ENCODE results near the gene PHF13.

DNA sequence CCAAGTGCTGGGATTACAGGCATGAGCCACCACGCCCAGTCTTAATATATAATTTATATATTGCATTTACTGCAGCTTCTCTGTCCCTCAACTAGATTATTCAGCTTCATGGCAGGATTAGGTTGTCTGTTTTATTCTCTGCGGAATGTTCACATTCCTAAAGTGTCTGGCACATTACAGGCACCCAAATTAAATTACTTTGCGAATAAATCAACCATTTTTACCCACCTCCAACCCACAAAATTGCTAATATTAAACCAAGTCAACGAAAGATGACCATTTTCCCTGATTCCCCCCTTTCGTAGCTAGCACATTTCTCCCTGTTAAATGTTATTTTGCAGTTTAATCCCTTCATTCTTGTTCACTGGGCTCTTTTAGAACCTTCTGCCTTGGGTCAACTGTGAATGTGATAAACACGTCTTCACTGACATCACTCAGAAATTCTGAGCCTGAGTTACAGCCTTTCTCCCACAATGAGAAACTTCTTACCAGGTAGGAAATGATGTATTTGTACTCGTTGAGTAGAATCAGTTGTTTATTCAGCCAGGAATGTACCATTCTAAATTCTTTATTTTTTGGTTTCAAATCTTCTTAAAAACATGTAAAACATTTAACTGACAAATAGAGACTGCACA, 47.0 kb downstream of the PHF13 start:
- no peak for TF ChIP-seq SIN3A (IDR thresholded peaks at IDR 0.05; ENCODE audit: low read depth, low read length)
- no peak for TF ChIP-seq BHLHE40 (IDR thresholded peaks at IDR 0.05; ENCODE audit: borderline replicate concordance in 1 of 2, low read depth in 2 of 2, low read length in 1 of 2)
- TF ChIP-seq SREBF2 (IDR thresholded peaks at IDR 0.05; ENCODE audit: low read length) = no peak
- TF ChIP-seq, protein P1, sequence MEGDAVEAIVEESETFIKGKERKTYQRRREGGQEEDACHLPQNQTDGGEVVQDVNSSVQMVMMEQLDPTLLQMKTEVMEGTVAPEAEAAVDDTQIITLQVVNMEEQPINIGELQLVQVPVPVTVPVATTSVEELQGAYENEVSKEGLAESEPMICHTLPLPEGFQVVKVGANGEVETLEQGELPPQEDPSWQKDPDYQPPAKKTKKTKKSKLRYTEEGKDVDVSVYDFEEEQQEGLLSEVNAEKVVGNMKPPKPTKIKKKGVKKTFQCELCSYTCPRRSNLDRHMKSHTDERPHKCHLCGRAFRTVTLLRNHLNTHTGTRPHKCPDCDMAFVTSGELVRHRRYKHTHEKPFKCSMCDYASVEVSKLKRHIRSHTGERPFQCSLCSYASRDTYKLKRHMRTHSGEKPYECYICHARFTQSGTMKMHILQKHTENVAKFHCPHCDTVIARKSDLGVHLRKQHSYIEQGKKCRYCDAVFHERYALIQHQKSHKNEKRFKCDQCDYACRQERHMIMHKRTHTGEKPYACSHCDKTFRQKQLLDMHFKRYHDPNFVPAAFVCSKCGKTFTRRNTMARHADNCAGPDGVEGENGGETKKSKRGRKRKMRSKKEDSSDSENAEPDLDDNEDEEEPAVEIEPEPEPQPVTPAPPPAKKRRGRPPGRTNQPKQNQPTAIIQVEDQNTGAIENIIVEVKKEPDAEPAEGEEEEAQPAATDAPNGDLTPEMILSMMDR (IDR thresholded peaks at IDR 0.05 in 2 of 3, conservative IDR thresholded peaks at IDR 0.05 in 1 of 3; ENCODE audit: control insufficient read depth in 2 of 3, extremely low read depth in 1 of 3, insufficient read depth in 1 of 3, low read depth in 3 of 3, low read length in 3 of 3) = no peak
- TF ChIP-seq CHD4 (IDR thresholded peaks at IDR 0.05) = no peak
- TF ChIP-seq RBBP5 (conservative IDR thresholded peaks at IDR 0.05) = no peak
- TF ChIP-seq RAD21 (IDR thresholded peaks at IDR 0.05; ENCODE audit: insufficient read depth, low read depth, low read length) = no peak
- TF ChIP-seq JUND (IDR thresholded peaks at IDR 0.05; ENCODE audit: low read depth, low read length) = no peak
- no peak for TF ChIP-seq GABPA (IDR thresholded peaks at IDR 0.05; ENCODE audit: low read depth)
- TF ChIP-seq, protein P2, sequence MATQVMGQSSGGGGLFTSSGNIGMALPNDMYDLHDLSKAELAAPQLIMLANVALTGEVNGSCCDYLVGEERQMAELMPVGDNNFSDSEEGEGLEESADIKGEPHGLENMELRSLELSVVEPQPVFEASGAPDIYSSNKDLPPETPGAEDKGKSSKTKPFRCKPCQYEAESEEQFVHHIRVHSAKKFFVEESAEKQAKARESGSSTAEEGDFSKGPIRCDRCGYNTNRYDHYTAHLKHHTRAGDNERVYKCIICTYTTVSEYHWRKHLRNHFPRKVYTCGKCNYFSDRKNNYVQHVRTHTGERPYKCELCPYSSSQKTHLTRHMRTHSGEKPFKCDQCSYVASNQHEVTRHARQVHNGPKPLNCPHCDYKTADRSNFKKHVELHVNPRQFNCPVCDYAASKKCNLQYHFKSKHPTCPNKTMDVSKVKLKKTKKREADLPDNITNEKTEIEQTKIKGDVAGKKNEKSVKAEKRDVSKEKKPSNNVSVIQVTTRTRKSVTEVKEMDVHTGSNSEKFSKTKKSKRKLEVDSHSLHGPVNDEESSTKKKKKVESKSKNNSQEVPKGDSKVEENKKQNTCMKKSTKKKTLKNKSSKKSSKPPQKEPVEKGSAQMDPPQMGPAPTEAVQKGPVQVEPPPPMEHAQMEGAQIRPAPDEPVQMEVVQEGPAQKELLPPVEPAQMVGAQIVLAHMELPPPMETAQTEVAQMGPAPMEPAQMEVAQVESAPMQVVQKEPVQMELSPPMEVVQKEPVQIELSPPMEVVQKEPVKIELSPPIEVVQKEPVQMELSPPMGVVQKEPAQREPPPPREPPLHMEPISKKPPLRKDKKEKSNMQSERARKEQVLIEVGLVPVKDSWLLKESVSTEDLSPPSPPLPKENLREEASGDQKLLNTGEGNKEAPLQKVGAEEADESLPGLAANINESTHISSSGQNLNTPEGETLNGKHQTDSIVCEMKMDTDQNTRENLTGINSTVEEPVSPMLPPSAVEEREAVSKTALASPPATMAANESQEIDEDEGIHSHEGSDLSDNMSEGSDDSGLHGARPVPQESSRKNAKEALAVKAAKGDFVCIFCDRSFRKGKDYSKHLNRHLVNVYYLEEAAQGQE (IDR thresholded peaks at IDR 0.05; ENCODE audit: low read depth, low read length) = no peak
- TF ChIP-seq, protein P3, sequence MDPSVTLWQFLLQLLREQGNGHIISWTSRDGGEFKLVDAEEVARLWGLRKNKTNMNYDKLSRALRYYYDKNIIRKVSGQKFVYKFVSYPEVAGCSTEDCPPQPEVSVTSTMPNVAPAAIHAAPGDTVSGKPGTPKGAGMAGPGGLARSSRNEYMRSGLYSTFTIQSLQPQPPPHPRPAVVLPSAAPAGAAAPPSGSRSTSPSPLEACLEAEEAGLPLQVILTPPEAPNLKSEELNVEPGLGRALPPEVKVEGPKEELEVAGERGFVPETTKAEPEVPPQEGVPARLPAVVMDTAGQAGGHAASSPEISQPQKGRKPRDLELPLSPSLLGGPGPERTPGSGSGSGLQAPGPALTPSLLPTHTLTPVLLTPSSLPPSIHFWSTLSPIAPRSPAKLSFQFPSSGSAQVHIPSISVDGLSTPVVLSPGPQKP (IDR thresholded peaks at IDR 0.05; ENCODE audit: low read depth, low read length) = no peak
